ENCODE measurements around the gene ZGLP1. TPM values are rescaled to one million over a fixed set of nuclear protein-coding genes. Genes with fewer than 3 reads are reported as not detected.

ZGLP1 gene
- total and polyA plus RNA-seq, 2 of the 13 experiments (the other 11 are each of a cell fraction or from before 2014, with no cell fraction given), result 2.4 to 3.0 TPM

GRCh38 chr19:10290357-10290875 lies 19.2 kb downstream of the ZGLP1 start:
- intact Hi-C loops (cut with micrococcal nuclease; ENCODE audit: unreplicated experiment) (no loop called here), in situ Hi-C loops (cut with HindIII; ENCODE audit: extremely low pct_ligation_motif_present, low pct_unique_long_range_greater_than_20kb) (no loop called here)
- ChIA-PET CTCF (ENCODE audit: low intra/inter-chr PET ratio, low total read pairs) (no interaction called here), POLR2A (interaction anchor here (1.5 to 7.3 kb wide), 5 partner anchors 19 to 92 kb away, joined by 3 to 149 read pairs (median 5); partner anchors contain the start of genes ICAM1 and RAVER1)
- FAIRE-seq, result no peak
- Histone ChIP-seq H3K36me3 (replicated peaks in 1 of 2; ENCODE audit: control insufficient read depth in 1 of 2, insufficient read depth in 2 of 2, low read length in 2 of 2) (peaks cover 1 to 2% of the 10 kb centered on the region in 2 experiments; a peak in 3 of 5 replicates), H3K27ac (ENCODE audit: extremely low read length, insufficient read depth, low read length) (no peak overlapping the region), H2AFZ (ENCODE audit: low read length) (no peak overlapping the region), H3K4me3 (replicated peaks in 1 of 3; ENCODE audit: insufficient read depth in 1 of 3, low read depth in 2 of 3, low read length in 3 of 3) (peak overlapping the region; percentile 52 to 79 (median 62); a peak in 4 of 6 replicates), H3K4me1 (ENCODE audit: insufficient read depth, low read length) (peaks cover 75% of the 10 kb centered on the region), H3K27me3 (ENCODE audit: control insufficient read depth in 1 of 2, insufficient read depth in 2 of 2, low read length in 2 of 2) (peaks cover 0 to 20% of the 10 kb centered on the region in 2 experiments; a peak in 3 of 5 replicates), H3K9me3 (ENCODE audit: low read length) (no peaks in the 10 kb centered on the region), H3K9ac (ENCODE audit: insufficient read depth, low read depth, low read length) (peak overlapping the region; percentile 28; the same call in 1 of the 2 replicates), H3K79me2 (ENCODE audit: insufficient read depth, low read length) (no peaks in the 10 kb centered on the region), H3K4me2 (ENCODE audit: low read depth, low read length) (peak overlapping the region; percentile 97), H4K20me1 (ENCODE audit: insufficient read depth, low read length) (0 out of 2 replicates have a peak, but pooled peaks cover 2% of the 10 kb centered on the region)
- ATAC-seq, result peak; percentile 1; the same call in 1 of the 3 replicates
- no peak for DNase-seq (ENCODE audit: low spot score)
- BruUV-seq (replicated peaks), result no TSS peak
- 2% methylated on average over 30 of the region's 30 CpGs for WGBS (ENCODE audit: low lambda C conversion rate)
- TF ChIP-seq ESRRA (CRISPR knock-in tag; IDR thresholded peaks at IDR 0.05; ENCODE audit: low read depth) (0 out of 2 replicates have a peak, but pooled peaks have one; percentile 24), NFE2 (CRISPR knock-in tag; IDR thresholded peaks at IDR 0.05) (no peak), FOXO4 (CRISPR knock-in tag; conservative IDR thresholded peaks at IDR 0.05) (0 out of 2 replicates have a peak, but pooled peaks have one; percentile 7), ZNF543 (CRISPR knock-in tag; IDR thresholded peaks at IDR 0.05) (0 out of 2 replicates have a peak, but pooled peaks have one; percentile 27), SP2 (CRISPR knock-in tag; IDR thresholded peaks at IDR 0.05) (0 out of 2 replicates have a peak, but pooled peaks have one; percentile 11), ZNF251 (CRISPR knock-in tag; IDR thresholded peaks at IDR 0.05) (no peak), ATF7 (IDR thresholded peaks at IDR 0.05) (no peak), ATF7 (CRISPR knock-in tag; IDR thresholded peaks at IDR 0.05) (0 out of 2 replicates have a peak, but pooled peaks have one; percentile 58), ZFP90 (CRISPR knock-in tag; IDR thresholded peaks at IDR 0.05; ENCODE audit: borderline replicate concordance) (0 out of 2 replicates have a peak, but pooled peaks have one; percentile 36), ZNF230 (CRISPR knock-in tag; IDR thresholded peaks at IDR 0.05) (0 out of 2 replicates have a peak, but pooled peaks have one; percentile 25), ZNF280D (CRISPR knock-in tag; IDR thresholded peaks at IDR 0.05) (0 out of 2 replicates have a peak, but pooled peaks have one; percentile 4), THAP9 (CRISPR knock-in tag; IDR thresholded peaks at IDR 0.05; ENCODE audit: borderline replicate concordance) (0 out of 2 replicates have a peak, but pooled peaks have one; percentile 13), FLYWCH1 (CRISPR knock-in tag; IDR thresholded peaks at IDR 0.05) (0 out of 2 replicates have a peak, but pooled peaks have one; percentile 28), ZFP82 (CRISPR knock-in tag; IDR thresholded peaks at IDR 0.05; ENCODE audit: borderline replicate concordance) (no peak)

Measured in HepG2 (cell line).